H54 (cell line): ENCODE data around the gene PMS1.
"Not testable (repeated sequence)": the region's sequence is repeated elsewhere in the genome, so short reads cannot be mapped to it uniquely, and the experiment has no call there.

Source experiments
- DNase-seq: peaks from one replicate; pipeline ENCODE4 v3.0.0; 2011; ENCODE audit warnings: low spot score, mixed read lengths; ENCODE audit not compliant: insufficient read length
- FAIRE-seq: peaks from 3 replicates; lab custom pipeline; 2011; peaks lifted over from hg19 to GRCh38; lab: Jason Lieb, UNC
- POLR2A ChIP-seq: IDR thresholded peaks from 2 replicates; pipeline ENCODE4 v1.6.1; 2011; ENCODE audit warnings: low read depth, mild to moderate bottlenecking, low read length

PMS1 gene

DNA sequence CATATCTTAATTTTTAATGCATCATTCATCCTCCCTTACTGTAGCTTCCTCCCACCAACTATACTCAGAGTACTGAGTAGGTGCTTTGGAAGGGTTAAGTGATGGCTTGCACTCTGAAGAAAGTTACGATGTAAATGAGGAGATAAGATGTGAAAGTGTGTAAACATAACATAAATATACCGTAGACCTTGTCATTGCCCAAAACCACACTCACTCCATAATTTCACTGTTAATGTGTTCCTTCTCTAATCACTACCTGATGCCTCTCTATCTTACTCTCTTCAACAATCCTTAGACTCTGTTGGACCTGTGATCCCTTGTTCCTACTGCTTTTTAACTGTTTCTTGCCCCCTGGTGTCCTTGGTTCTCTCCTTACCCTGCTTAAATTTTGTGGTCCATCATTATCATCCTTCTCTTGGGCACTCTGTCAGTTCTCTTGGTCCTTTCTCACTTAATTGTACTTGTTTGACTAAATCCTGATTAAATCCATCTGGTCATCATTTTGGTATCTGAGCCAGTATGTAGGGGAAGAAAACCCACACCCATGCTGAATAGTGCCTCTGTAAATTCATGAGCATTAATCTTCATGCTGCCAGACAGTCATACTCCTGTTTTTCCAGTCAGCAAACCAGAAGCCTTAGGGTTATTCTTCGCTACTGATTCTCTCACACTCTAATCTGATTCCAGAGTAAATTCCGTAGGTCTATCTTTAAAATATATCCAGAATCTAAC, 45.0 kb downstream of the PMS1 start:
- FAIRE-seq, result no peak
- no peak for TF ChIP-seq POLR2A
- no peak for DNase-seq

DNA sequence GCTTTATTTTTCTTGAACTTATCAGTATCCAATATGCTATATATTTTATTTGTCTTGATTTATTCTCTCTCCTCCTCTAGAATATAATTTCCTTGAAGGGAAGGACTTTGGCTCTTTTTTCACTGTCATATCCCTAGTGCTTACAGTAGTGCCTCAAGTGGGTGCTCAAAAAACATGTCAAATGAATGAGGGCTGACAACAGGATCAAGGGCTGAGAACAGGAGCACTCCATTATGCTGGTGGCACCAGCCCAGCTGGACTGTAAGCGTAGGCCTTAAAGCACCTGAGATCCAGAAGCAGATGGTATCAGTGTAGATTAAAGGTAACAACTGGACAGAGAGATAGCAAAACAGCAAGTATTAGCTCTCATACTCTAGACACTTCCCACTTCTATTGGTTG, 46.3 kb downstream of the PMS1 start:
- FAIRE-seq (no peak), DNase-seq (no peak)
- TF ChIP-seq POLR2A, result no peak

DNA sequence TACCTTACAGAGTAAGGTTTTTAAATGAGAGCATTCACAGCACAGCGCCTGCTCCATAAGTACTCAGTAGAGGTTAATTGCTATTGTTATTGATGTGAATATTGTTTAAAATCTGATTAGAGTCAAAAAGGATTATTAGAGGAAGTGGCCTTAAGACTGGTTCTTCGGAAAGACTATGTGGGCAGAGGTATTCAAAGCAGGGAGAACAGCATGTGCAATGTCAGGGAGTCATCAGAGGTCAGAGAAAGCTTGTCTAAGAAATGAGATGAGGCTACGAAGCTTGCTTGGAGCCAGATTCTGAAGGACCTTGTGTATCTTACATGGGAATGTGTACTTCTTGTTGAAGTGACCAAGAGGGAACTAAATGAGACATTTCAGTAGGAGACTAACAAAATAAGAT, 49.8 kb downstream of the PMS1 start:
- DNase-seq (no peak), FAIRE-seq (no peak)
- no peak for TF ChIP-seq POLR2A

- DNase-seq, FAIRE-seq: not testable (repeated sequence)
These were observed 50.4 kb downstream of the PMS1 start for GRCh38 chr2:189834642-189835041.

DNA sequence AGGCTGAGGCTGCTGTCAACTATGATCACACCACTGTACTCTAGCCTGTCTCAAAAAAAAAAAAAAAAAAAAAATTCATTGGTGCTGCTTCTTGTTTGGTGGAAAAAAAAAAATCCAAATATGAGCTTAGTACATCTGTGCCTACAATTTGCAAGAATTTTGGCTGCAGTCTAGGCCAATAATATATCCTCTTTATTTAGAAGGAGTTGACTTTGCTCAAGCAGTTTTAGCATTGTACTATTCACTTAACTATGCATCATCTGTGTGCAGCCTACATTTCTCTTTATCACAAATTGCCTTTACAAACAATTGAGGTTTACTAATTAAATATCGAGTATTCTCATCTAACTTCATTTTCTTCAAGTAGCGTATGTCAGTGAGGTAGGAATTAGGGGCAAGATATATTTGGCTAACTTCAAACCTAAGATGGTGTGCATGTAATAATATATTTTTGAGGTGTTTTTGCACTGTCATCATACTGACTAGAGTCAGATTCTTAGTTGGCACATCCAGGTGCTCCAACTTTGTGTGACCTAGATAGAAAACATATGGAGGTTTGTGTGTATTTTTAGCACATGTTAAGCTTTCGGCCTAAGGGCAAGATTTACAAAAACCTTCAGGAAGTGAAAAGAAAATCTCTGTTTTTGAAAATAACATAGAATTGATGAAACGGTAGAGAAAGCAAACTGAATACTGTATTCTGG, 51.8 kb downstream of the PMS1 start:
- DNase-seq (no peak), FAIRE-seq (no peak)
- no peak for TF ChIP-seq POLR2A

DNA sequence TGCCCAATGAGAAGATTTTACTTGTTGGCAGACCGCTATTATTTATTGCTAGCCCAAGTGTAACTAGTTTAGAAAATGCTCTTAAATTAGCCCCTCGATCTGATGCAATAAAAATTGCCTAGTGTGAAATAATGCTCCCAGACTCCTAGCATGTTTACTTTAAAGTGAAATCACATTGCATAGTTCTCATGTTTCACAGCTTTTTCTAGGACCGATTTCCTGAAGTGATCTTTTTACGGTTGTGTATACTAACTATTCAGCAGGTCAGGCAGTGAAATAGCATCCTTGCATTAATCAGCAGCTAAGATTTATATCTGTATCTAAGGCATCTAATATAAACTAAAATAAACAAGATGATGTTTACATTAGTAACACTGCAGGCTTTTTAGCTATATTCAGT, 52.4 kb downstream of the PMS1 start:
- peak; percentile 88 for FAIRE-seq
- no peak for TF ChIP-seq POLR2A
- no peak for DNase-seq

DNA sequence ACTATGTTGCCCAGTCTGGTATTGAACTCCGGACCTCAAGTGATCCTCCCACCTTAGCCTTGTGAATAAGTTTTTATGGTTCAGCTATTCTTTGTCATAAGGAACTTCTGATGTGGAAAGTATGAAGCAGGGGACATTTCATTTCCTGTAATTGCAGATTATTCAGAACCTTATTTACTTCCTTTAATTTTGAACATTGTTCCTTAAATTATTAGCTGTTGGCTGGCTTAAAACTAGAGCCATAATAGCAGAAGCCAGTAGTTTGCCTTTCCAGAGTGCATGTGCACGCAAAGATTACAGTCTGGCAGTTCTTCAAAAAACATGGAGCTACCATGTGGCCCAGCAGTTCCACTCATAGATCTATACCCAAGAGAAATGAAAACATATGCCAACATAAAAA, 53.1 kb downstream of the PMS1 start:
- no peak for FAIRE-seq
- DNase-seq, result no peak
- no peak for TF ChIP-seq POLR2A

- DNase-seq, result no peak
- no peak for TF ChIP-seq POLR2A
- peak; percentile 78 for FAIRE-seq
These were observed 56.8 kb downstream of the PMS1 start for GRCh38 chr2:189841019-189841418.

DNA sequence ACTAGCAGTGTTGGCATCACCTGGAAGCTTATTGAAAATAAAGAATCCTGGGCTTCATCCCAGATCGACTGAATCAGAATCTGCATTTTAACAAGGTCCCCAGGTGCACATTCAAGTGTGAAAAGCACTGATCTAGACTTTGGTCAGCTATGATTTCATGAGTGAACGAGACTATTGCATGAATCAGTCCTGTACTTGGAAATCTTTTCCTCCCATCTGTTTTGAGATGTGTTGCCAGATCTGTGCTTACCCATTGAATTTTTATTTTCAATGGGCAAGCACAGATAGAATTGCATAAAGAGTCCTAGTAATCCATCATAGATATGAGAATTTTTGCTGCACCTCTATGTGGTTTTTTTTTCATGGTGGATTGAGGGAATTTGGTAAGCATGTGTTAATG, 64.0 kb downstream of the PMS1 start:
- DNase-seq (no peak), FAIRE-seq (peak; percentile 30)
- no peak for TF ChIP-seq POLR2A

- DNase-seq (no peak), FAIRE-seq (no peak)
- TF ChIP-seq POLR2A, result no peak
These were observed 65.3 kb downstream of the PMS1 start for GRCh38 chr2:189849550-189849949.

DNA sequence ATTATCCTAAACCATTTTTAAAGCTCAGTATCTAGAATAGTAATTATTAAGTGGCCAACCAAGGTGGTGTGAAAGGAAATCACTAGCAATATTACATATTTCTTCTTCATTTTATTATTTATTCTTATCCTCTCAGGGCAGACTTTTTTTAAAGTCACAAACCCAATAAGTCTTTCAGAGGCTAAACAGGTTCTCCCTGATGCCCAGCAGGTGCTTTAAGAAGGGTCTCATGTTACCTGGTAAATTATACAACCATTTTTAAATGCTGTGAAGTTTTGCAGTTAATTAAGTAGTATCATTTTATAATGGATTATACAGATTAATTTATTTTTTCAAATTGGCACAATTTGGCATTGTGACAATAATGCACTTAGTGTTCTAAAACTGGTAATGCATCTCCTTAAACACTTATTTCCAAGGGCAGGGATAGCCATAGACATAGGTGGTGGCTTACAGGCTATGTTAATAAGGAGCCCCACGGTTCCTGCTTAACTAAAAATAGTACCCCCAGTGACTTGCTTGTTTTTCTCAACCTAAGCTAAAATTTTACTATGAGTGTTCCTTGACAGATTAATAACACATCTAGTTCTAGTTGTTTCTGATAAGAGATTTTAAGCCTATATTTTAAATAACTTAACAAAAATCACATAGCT, 67.0 kb downstream of the PMS1 start:
- no peak for TF ChIP-seq POLR2A
- DNase-seq (no peak), FAIRE-seq (no peak)

GRCh38 chr2:189854187-189854586, 69.9 kb downstream of the PMS1 start:
- DNase-seq (no peak), FAIRE-seq (peak; percentile 6)
- no peak for TF ChIP-seq POLR2A

GRCh38 chr2:189854940-189855339, 70.7 kb downstream of the PMS1 start:
- TF ChIP-seq POLR2A, result no peak
- FAIRE-seq (no peak), DNase-seq (no peak)

GRCh38 chr2:189858291-189858690, 74.0 kb downstream of the PMS1 start:
- FAIRE-seq (no peak), DNase-seq (no peak)
- no peak for TF ChIP-seq POLR2A

DNA sequence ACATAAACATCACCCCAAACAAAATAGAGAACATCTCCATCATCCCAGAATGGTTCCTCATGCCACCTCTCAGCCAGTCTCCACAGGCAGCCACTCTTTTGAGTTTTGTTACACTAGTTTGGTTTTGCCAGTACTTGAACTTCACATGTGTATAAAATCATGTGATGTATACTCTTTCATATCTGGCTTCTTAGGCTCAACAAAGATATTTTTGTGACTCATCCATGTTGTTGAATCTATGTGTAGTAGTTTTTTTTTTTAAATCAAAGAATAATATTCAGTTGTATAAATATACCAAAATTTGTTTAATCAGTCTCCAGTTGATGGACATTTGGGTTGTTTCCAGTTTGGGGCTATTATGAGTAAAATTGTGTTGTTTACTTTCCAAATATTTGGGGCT, 75.9 kb downstream of the PMS1 start:
- TF ChIP-seq POLR2A, result no peak
- FAIRE-seq (peak; percentile 64), DNase-seq (no peak)
